Neural crest cell (in vitro differentiated cells): ENCODE results near the gene CANX. TPM values are rescaled to one million over a fixed set of nuclear protein-coding genes. Genes with fewer than 3 reads are reported as not detected.
A peak's percentile ranks its signal among the peaks of the same experiment; 100 is the strongest.

Experiments used
- DNase-seq: peaks from one replicate; pipeline ENCODE4 v3.0.0; 2021; ENCODE audit warnings: low read depth, mixed read lengths, low spot score
- H3K27ac Mint-ChIP-seq: one replicate; pipeline ENCODE4 v1.8.0; 2021; ENCODE audit warnings: mild to moderate bottlenecking, mixed read lengths; ENCODE audit not compliant: unreplicated experiment
- H3K27me3 Mint-ChIP-seq: 2 replicates; pipeline ENCODE4 v1.8.0; 2021; ENCODE audit warnings: low read depth, mild to moderate bottlenecking, mixed read lengths
- H3K36me3 Mint-ChIP-seq: 2 replicates; pipeline ENCODE4 v1.8.0; 2021; ENCODE audit warnings: low read depth, mild to moderate bottlenecking, mixed read lengths
- H3K4me1 Mint-ChIP-seq: 2 replicates; pipeline ENCODE4 v1.8.0; 2021; ENCODE audit warnings: mixed read lengths
- H3K4me3 Mint-ChIP-seq: one replicate; pipeline ENCODE4 v1.8.0; 2021; ENCODE audit warnings: mild to moderate bottlenecking, mixed read lengths
- H3K9me3 Mint-ChIP-seq: 2 replicates; pipeline ENCODE4 v1.8.0; 2021; ENCODE audit warnings: mixed read lengths
- CTCF ChIP-seq: fragments of 200-600 bp; sonication (generic); conservative IDR thresholded peaks from 2 replicates; pipeline ENCODE4 v1.5.0; 2021; ENCODE audit warnings: antibody characterized with exemption, mild to moderate bottlenecking
- total RNA-seq: library from RNA; stranded (reverse); gene quantifications from 2 replicates; pipeline ENCODE4 v1.2.1, GENCODE V29; 2021

The CANX gene
- total RNA-seq, 1 donor from 2014 or later: 682 TPM

GRCh38 chr5:179700401-179700918 lies 1.7 kb downstream of the CANX start:
- TF ChIP-seq CTCF: no peak
- Mint-ChIP-seq H3K4me3 (peak overlapping the region; percentile 100), H3K9me3 (no peaks in the 10 kb centered on the region), H3K36me3 (peaks cover 14% of the 10 kb centered on the region), H3K27me3 (no peaks in the 10 kb centered on the region), H3K27ac (no peak overlapping the region), H3K4me1 (peaks cover 42% of the 10 kb centered on the region)
- DNase-seq: no peak

GRCh38 chr5:179716286-179716685 lies 17.5 kb downstream of the CANX start:
- no peak for TF ChIP-seq CTCF
- peaks cover 19% of the 10 kb centered on the region for H3K36me3 Mint-ChIP-seq
- H3K4me1 Mint-ChIP-seq: no peaks in the 10 kb centered on the region
- H3K27me3 Mint-ChIP-seq: no peaks in the 10 kb centered on the region
- H3K27ac Mint-ChIP-seq: no peak overlapping the region
- no peak for DNase-seq
- no peaks in the 10 kb centered on the region for H3K9me3 Mint-ChIP-seq
- H3K4me3 Mint-ChIP-seq: no peak overlapping the region

- Mint-ChIP-seq H3K36me3 (peaks cover 25% of the 10 kb centered on the region), H3K27ac (no peak overlapping the region), H3K9me3 (no peaks in the 10 kb centered on the region), H3K4me1 (no peaks in the 10 kb centered on the region), H3K4me3 (no peak overlapping the region), H3K27me3 (no peaks in the 10 kb centered on the region)
- TF ChIP-seq CTCF: no peak
- DNase-seq: no peak
These were observed 21.5 kb downstream of the CANX start for GRCh38 chr5:179720222-179720621.

GRCh38 chr5:179724163-179724562 lies 25.4 kb downstream of the CANX start:
- H3K9me3 Mint-ChIP-seq: no peaks in the 10 kb centered on the region
- TF ChIP-seq CTCF: no peak
- H3K27ac Mint-ChIP-seq: no peak overlapping the region
- H3K4me1 Mint-ChIP-seq: no peaks in the 10 kb centered on the region
- H3K27me3 Mint-ChIP-seq: no peaks in the 10 kb centered on the region
- H3K36me3 Mint-ChIP-seq: peaks cover 14% of the 10 kb centered on the region
- no peak for DNase-seq
- H3K4me3 Mint-ChIP-seq: no peak overlapping the region

GRCh38 chr5:179727106-179727505 lies 28.3 kb downstream of the CANX start:
- no peak for TF ChIP-seq CTCF
- Mint-ChIP-seq H3K27me3 (no peaks in the 10 kb centered on the region), H3K4me1 (peaks cover 3% of the 10 kb centered on the region), H3K4me3 (no peak overlapping the region), H3K36me3 (peaks cover 18% of the 10 kb centered on the region), H3K9me3 (no peaks in the 10 kb centered on the region), H3K27ac (no peak overlapping the region)
- DNase-seq: no peak
